WTC11 (cell line): ENCODE data around the gene KRR1. TPM values are rescaled to one million over a fixed set of nuclear protein-coding genes. Genes with fewer than 3 reads are reported as not detected.

Source experiments
- ATAC-seq: fragments of 200-7000 bp; cut with Tn5 transposase; 2 replicates; pipeline ENCODE4 v1.10.0; 2021; ENCODE audit warnings: mild to moderate bottlenecking, moderate library complexity
- CTCF ChIA-PET: fragments of 300-600 bp; sonication (Branson Sonifier 250); formaldehyde crosslinking; loops from one replicate; lab custom pipeline; 2021; ENCODE audit warnings: antibody characterized with exemption; lab: Charles Lee
- POLR2A ChIA-PET: fragments of 350-600 bp; sonication (Branson Sonifier 250); formaldehyde crosslinking; loops from one replicate; lab custom pipeline; 2021; ENCODE audit warnings: antibody characterized with exemption; lab: Charles Lee
- DNase-seq: peaks from one replicate; pipeline ENCODE4 v3.0.0; 2021; ENCODE audit warnings: low spot score
- H3K27ac Mint-ChIP-seq: 2 replicates; pipeline ENCODE4 v1.8.0; 2021; ENCODE audit warnings: mixed read lengths
- H3K27me3 Mint-ChIP-seq: 2 replicates; pipeline ENCODE4 v1.8.0; 2021; ENCODE audit warnings: low read depth, mild to moderate bottlenecking, moderate library complexity, mixed read lengths
- H3K36me3 Mint-ChIP-seq: 2 replicates; pipeline ENCODE4 v1.8.0; 2021; ENCODE audit warnings: mixed read lengths
- H3K4me1 Mint-ChIP-seq: 2 replicates; pipeline ENCODE4 v1.8.0; 2022; ENCODE audit warnings: mixed read lengths
- H3K4me3 Mint-ChIP-seq: 2 replicates; pipeline ENCODE4 v1.8.0; 2021; ENCODE audit warnings: mild to moderate bottlenecking, moderate library complexity, mixed read lengths
- H3K9me3 Mint-ChIP-seq: 2 replicates; pipeline ENCODE4 v1.8.0; 2021; ENCODE audit warnings: mixed read lengths
- ATF2 ChIP-seq: sonication (generic); formaldehyde crosslinking; IDR thresholded peaks from 2 replicates; pipeline ENCODE4 v1.8.1; 2022; ENCODE audit warnings: low read depth, missing genetic modification reagents, borderline replicate concordance
- FOXJ3 ChIP-seq: sonication (generic); formaldehyde crosslinking; IDR thresholded peaks from 2 replicates; pipeline ENCODE4 v1.9.0; 2021; ENCODE audit warnings: missing genetic modification reagents, mild to moderate bottlenecking, borderline replicate concordance
- FOXK1 ChIP-seq: sonication (generic); formaldehyde crosslinking; IDR thresholded peaks from 2 replicates; pipeline ENCODE4 v1.8.0; 2022; ENCODE audit warnings: mild to moderate bottlenecking, moderate library complexity, missing genetic modification reagents
- FOXP1 ChIP-seq: sonication (generic); formaldehyde crosslinking; IDR thresholded peaks from 2 replicates; pipeline ENCODE4 v1.8.0; 2022; ENCODE audit warnings: missing genetic modification reagents, mild to moderate bottlenecking, moderate library complexity, borderline replicate concordance
- FOXP4 ChIP-seq: sonication (generic); formaldehyde crosslinking; IDR thresholded peaks from 2 replicates; pipeline ENCODE4 v1.8.0; 2022; ENCODE audit warnings: mild to moderate bottlenecking, missing genetic modification reagents
- IRF1 ChIP-seq: sonication (generic); formaldehyde crosslinking; IDR thresholded peaks from 2 replicates; pipeline ENCODE4 v1.8.0; 2023; ENCODE audit warnings: missing genetic modification reagents
- KAT7 ChIP-seq: sonication (generic); formaldehyde crosslinking; IDR thresholded peaks from 2 replicates; pipeline ENCODE4 v1.8.1; 2023; ENCODE audit warnings: missing genetic modification reagents, mild to moderate bottlenecking, borderline replicate concordance
- MXD4 ChIP-seq: fragments of 250-450 bp; sonication (Bioruptor Pico); IDR thresholded peaks from 2 replicates; pipeline ENCODE4 v1.8.0; 2021; ENCODE audit warnings: mild to moderate bottlenecking, moderate library complexity, borderline replicate concordance
- PRDM15 ChIP-seq: sonication (generic); formaldehyde crosslinking; IDR thresholded peaks from 2 replicates; pipeline ENCODE4 v1.8.0; 2022; ENCODE audit warnings: missing genetic modification reagents
- SMAD3 ChIP-seq: sonication (generic); formaldehyde crosslinking; IDR thresholded peaks from 2 replicates; pipeline ENCODE4 v1.8.0; 2022; ENCODE audit warnings: missing genetic modification reagents, mild to moderate bottlenecking, borderline replicate concordance
- SMAD4 ChIP-seq: sonication (generic); formaldehyde crosslinking; IDR thresholded peaks from 2 replicates; pipeline ENCODE4 v1.8.0; 2022; ENCODE audit warnings: mild to moderate bottlenecking, missing genetic modification reagents
- SOX15 ChIP-seq: fragments of 250-450 bp; sonication (Bioruptor Pico); IDR thresholded peaks from 2 replicates; pipeline ENCODE4 v1.9.0; 2021; ENCODE audit warnings: mild to moderate bottlenecking
- SP1 ChIP-seq: sonication (generic); formaldehyde crosslinking; conservative IDR thresholded peaks from 2 replicates; pipeline ENCODE4 v1.8.1; 2022; ENCODE audit warnings: missing genetic modification reagents
- TCF7 ChIP-seq: sonication (generic); formaldehyde crosslinking; IDR thresholded peaks from 2 replicates; pipeline ENCODE4 v1.8.0; 2022; ENCODE audit warnings: mild to moderate bottlenecking, low read depth, missing genetic modification reagents, moderate library complexity
- TEAD1 ChIP-seq: sonication (generic); formaldehyde crosslinking; IDR thresholded peaks from 2 replicates; pipeline ENCODE4 v1.8.0; 2022; ENCODE audit warnings: mild to moderate bottlenecking, missing genetic modification reagents
- TEAD4 ChIP-seq: sonication (generic); formaldehyde crosslinking; IDR thresholded peaks from 2 replicates; pipeline ENCODE4 v1.8.0; 2022; ENCODE audit warnings: mild to moderate bottlenecking, missing genetic modification reagents
- ZNF138 ChIP-seq: sonication (generic); formaldehyde crosslinking; conservative IDR thresholded peaks from 2 replicates; pipeline ENCODE4 v1.8.1; 2022; ENCODE audit warnings: mild to moderate bottlenecking, moderate library complexity, missing genetic modification reagents
- ZNF317 ChIP-seq: sonication (generic); formaldehyde crosslinking; IDR thresholded peaks from 2 replicates; pipeline ENCODE4 v1.8.1; 2023; ENCODE audit warnings: low read depth, mild to moderate bottlenecking, moderate library complexity, missing genetic modification reagents, borderline replicate concordance
- ZNF396 ChIP-seq: fragments of 250-450 bp; sonication (Bioruptor Pico); IDR thresholded peaks from 2 replicates; pipeline ENCODE4 v1.8.0; 2021; ENCODE audit warnings: mild to moderate bottlenecking, moderate library complexity, borderline replicate concordance
- ZNF416 ChIP-seq: fragments of 250-450 bp; sonication (Bioruptor Pico); IDR thresholded peaks from 2 replicates; pipeline ENCODE4 v1.9.0; 2021; ENCODE audit warnings: mild to moderate bottlenecking, inconsistent platforms
- ZNF532 ChIP-seq: fragments of 250-450 bp; sonication (Bioruptor Pico); IDR thresholded peaks from 2 replicates; pipeline ENCODE4 v1.9.0; 2021; ENCODE audit warnings: mild to moderate bottlenecking, borderline replicate concordance
- total RNA-seq: library from RNA; stranded (reverse); gene quantifications from 3 replicates; pipeline ENCODE4 v1.2.3, GENCODE V29; 2021

Gene KRR1
- total RNA-seq, 1 experiment from 2014 or later = 59.6 TPM

GRCh38 chr12:75553836-75554555, 42.6 kb upstream of the KRR1 start:
- CTCF ChIA-PET = interaction anchor here (0.7 to 1.8 kb wide), 4 partner anchors 26 to 478 kb away, joined by 3 to 6 read pairs (median 4); partner anchors contain the start of gene PHLDA1
- TF ChIP-seq SP1 (CRISPR knock-in tag) (no peak), TEAD1 (CRISPR knock-in tag) (no peak), FOXP1 (CRISPR knock-in tag) (no peak), ZNF532 (no peak), IRF1 (CRISPR knock-in tag) (no peak), ATF2 (CRISPR knock-in tag) (no peak), FOXK1 (CRISPR knock-in tag) (no peak), SOX15 (no peak), ZNF416 (CRISPR knock-in tag) (no peak), TCF7 (CRISPR knock-in tag) (no peak), ZNF317 (no peak), KAT7 (no peak), SMAD3 (CRISPR knock-in tag) (no peak)
- TF ChIP-seq, all 79 proteins: peak for 0
- peaks cover 22% of the 10 kb centered on the region for H3K4me1 Mint-ChIP-seq
- H3K27ac Mint-ChIP-seq = no peak overlapping the region
- POLR2A ChIA-PET = no interaction called here
- no peaks in the 10 kb centered on the region for H3K9me3 Mint-ChIP-seq
- DNase-seq = no peak
- H3K4me3 Mint-ChIP-seq = no peak overlapping the region
- no peaks in the 10 kb centered on the region for H3K36me3 Mint-ChIP-seq
- no peak for ATAC-seq
- no peaks in the 10 kb centered on the region for H3K27me3 Mint-ChIP-seq

GRCh38 chr12:75553398-75553797, 42.0 kb upstream of the KRR1 start:
- H3K4me3 Mint-ChIP-seq = no peak overlapping the region
- CTCF ChIA-PET = interaction anchor here (0.7 to 1.8 kb wide), 4 partner anchors 25 to 478 kb away, joined by 3 to 6 read pairs (median 4); partner anchors contain the start of gene PHLDA1
- H3K9me3 Mint-ChIP-seq = no peaks in the 10 kb centered on the region
- POLR2A ChIA-PET = no interaction called here
- no peaks in the 10 kb centered on the region for H3K27me3 Mint-ChIP-seq
- H3K36me3 Mint-ChIP-seq = no peaks in the 10 kb centered on the region
- peaks cover 28% of the 10 kb centered on the region for H3K4me1 Mint-ChIP-seq
- no peak overlapping the region for H3K27ac Mint-ChIP-seq
- DNase-seq = no peak
- no peak for ATAC-seq
- no peak for TF ChIP-seq SMAD4
- no peak for TF ChIP-seq TEAD4 (CRISPR knock-in tag)
- TF ChIP-seq FOXJ3 (CRISPR knock-in tag) = no peak
- no peak for TF ChIP-seq MXD4 (CRISPR knock-in tag)

GRCh38 chr12:75551477-75551876, 40.1 kb upstream of the KRR1 start:
- H3K36me3 Mint-ChIP-seq = no peaks in the 10 kb centered on the region
- POLR2A ChIA-PET = no interaction called here
- no peak overlapping the region for H3K4me3 Mint-ChIP-seq
- H3K4me1 Mint-ChIP-seq = peaks cover 37% of the 10 kb centered on the region
- no peaks in the 10 kb centered on the region for H3K27me3 Mint-ChIP-seq
- DNase-seq (no peak), ATAC-seq (no peak)
- CTCF ChIA-PET = no interaction called here
- no peaks in the 10 kb centered on the region for H3K9me3 Mint-ChIP-seq
- no peak overlapping the region for H3K27ac Mint-ChIP-seq
- no peak for TF ChIP-seq FOXJ3 (CRISPR knock-in tag)
- TF ChIP-seq ZNF138 = no peak
- no peak for TF ChIP-seq PRDM15 (CRISPR knock-in tag)
- TF ChIP-seq ZNF396 (CRISPR knock-in tag) = no peak
- no peak for TF ChIP-seq FOXP4 (CRISPR knock-in tag)
